Right lobe of liver (tissue), 6 donors: ENCODE results near the gene HES4. TPM values are rescaled to one million over a fixed set of nuclear protein-coding genes. Genes with fewer than 3 reads are reported as not detected.

Experiments
- ATAC-seq, 4 donors: fragments of 200-7000 bp; cut with Tn5 transposase; one replicate each; pipeline ENCODE4 v1.9.1; 2020; ENCODE audit warnings: mild to moderate bottlenecking in 4 of 4, moderate library complexity in 4 of 4
- DNase-seq, 3 donors: peaks; one replicate each; pipeline ENCODE4 v3.0.0-alpha.2; 2020
- H3K27ac ChIP-seq, 3 donors: fragments of 200-600 bp; one replicate each; pipeline ENCODE4 v1.8.0; 2022
- H3K27me3 ChIP-seq, 2 donors: fragments of 200-600 bp; one replicate each; pipeline ENCODE4 v1.8.0; 2022
- H3K36me3 ChIP-seq, 4 donors: fragments of 200-600 bp; sonication (generic) in 1 of 4; one replicate each; pipeline versions ENCODE4 v1.5.1 to v1.8.0; 2017 to 2022; ENCODE audit warnings: control low read depth in 1 of 4
- H3K4me1 ChIP-seq, 4 donors: fragments of 200-600 bp; sonication (generic) in 1 of 4; one replicate each; pipeline versions ENCODE4 v1.5.1 to v1.8.0; 2017 to 2022; ENCODE audit warnings: control low read depth in 1 of 4
- H3K4me3 ChIP-seq, 3 donors: fragments of 200-600 bp; one replicate each; pipeline ENCODE4 v1.8.0; 2022
- H3K9me3 ChIP-seq, 4 donors: fragments of 200-600 bp; sonication (generic) in 1 of 4; one replicate each; pipeline versions ENCODE4 v1.5.1 to v1.8.0; 2017 to 2022; ENCODE audit warnings: control low read depth in 1 of 4
- CTCF ChIP-seq, 4 donors: fragments of 200-600 bp in 3 of 4; fragments of 450-650 bp in 1 of 4; IDR thresholded peaks; one replicate each; pipeline versions ENCODE4 v1.5.1 to v1.8.0; 2016 to 2022; ENCODE audit warnings: antibody characterized with exemption in 4 of 4, mild to moderate bottlenecking in 2 of 4
- POLR2A ChIP-seq: fragments of 450-650 bp; IDR thresholded peaks from one replicate; pipeline ENCODE4 v1.6.1; 2017; ENCODE audit warnings: antibody characterized with exemption, mild to moderate bottlenecking
- WGBS: methylation state at CpG from one replicate; pipeline ENCODE4 v1.1.6; 2018; ENCODE audit warnings: low coverage, low lambda C conversion rate; ENCODE audit not compliant: insufficient coverage; ENCODE audit errors: missing lambda C conversion rate; 5-methylcytosine and 5-hydroxymethylcytosine counted together
- intact Hi-C, 2 donors: fragments of 100-400 bp; cut with DNase I; formaldehyde crosslinking; loops; one replicate each; pipeline versions ENCODE4 v1.11.2 to v1.14.1; 2022
- total RNA-seq, 6 experiments: library from RNA; depleted of rRNA in 2 of 6; stranded (reverse); fragments of >200 nt in 2 of 6; fragmentation: NEBNext Ultra II Directional in 3 of 6; extraction: Animal tissue kit (Norgen Biotek cat#: 25700) in 3 of 6; gene quantifications; one replicate each; pipeline versions ENCODE4 v1.1.0 to v1.2.4, GENCODE V29; 2016 to 2023
- donor health status: DM: no; HTN: yes; CAD: no.
- donor health status: DM: no; HTN: no; CAD: no.
- donor health status: DM: no; HTN: no; CAD: no.
- donor health status: DM: no; HTN: yes; CAD: no.
- donor health status: DM: no; HTN: yes; CAD: no.

HES4 gene
- total RNA-seq, 6 experiments from 2014 or later = 1.6 to 21.5 (median 5.2) TPM

- Histone ChIP-seq H3K9me3 (no peaks in the 10 kb centered on the region), H3K27ac (peak within 1 kb of the TSS; percentile 43 to 83 (median 52)), H3K4me3 (peak within 1 kb of the TSS; percentile 48 to 63 (median 57)), H3K27me3 (peaks cover 0 to 10% of the 10 kb centered on the region in 2 donors), H3K4me1 (peaks cover 0 to 8% (median 2%) of the 10 kb centered on the region in 4 donors), H3K36me3 (no peaks in the 10 kb centered on the region)
- TF ChIP-seq CTCF (IDR thresholded peaks at IDR 0.05) = no peak
- no peak for TF ChIP-seq POLR2A
- intact Hi-C loops = no loop called here
- 0% methylated on average over 3 of the region's 31 CpGs for WGBS
- peak in 1 of 3 donors; percentile 66 for DNase-seq
- peak; percentile 67 to 85 (median 74) for ATAC-seq
Observed at GRCh38 chr1:966135-966703, 33.7 kb downstream of the HES4 start, which contains the start of gene PLEKHN1. Gene PLEKHN1, plus strand, starts transcription at chr1:966482. Its CDS starts 50 bp downstream, at chr1:966532.

DNA sequence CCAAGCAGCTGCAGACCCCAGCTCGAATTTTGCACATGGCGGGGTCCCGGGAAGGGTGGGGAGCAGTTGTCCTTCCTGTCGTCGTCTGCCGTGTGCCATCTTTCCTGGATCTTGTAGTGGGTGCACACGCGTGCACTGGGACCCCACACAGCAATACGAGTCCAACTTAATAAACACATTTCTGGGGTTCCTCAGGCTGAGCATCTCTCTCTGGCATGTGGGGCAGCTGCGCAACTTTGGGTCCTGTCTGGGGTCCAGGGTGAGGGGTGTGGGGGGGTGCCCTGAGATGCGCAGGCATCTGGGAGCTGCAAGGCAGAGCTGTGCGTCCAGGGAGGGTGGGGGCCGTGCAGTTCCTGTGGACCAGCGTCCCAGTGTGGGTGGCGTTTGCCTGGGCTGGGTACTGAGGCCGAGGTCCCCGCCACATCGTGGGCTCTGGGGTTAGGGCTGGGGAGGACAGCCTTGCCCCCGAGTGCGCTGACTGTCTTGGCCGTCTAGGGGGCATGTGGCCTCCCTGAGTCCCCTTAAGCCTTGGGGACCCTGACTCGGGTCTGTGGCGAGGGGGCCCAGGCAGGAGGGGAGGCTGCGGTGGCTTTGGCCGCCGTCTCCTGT is 34.3 kb downstream of the HES4 start:
- H3K27ac ChIP-seq = no peak overlapping the region
- H3K4me3 ChIP-seq = no peak overlapping the region
- no peak for ATAC-seq

GRCh38 chr1:964691-965525 is 35.0 kb downstream of the HES4 start:
- WGBS = 74% methylated on average over 6 of the region's 51 CpGs
- ATAC-seq (no peak), DNase-seq (no peak)

More for the DNA sequence above, 34.3 kb downstream of the HES4 start:
- TF ChIP-seq POLR2A (no peak), CTCF (IDR thresholded peaks at IDR 0.05) (no peak)
- intact Hi-C loops = no loop called here
- no peak for DNase-seq
- Histone ChIP-seq H3K36me3 (no peaks in the 10 kb centered on the region), H3K27me3 (peaks cover 0 to 4% of the 10 kb centered on the region in 2 donors), H3K9me3 (no peaks in the 10 kb centered on the region), H3K4me1 (peaks cover 0 to 8% (median 2%) of the 10 kb centered on the region in 4 donors)
- 100% methylated on average over 2 of the region's 26 CpGs for WGBS

More at GRCh38 chr1:964691-965525, 35.0 kb downstream of the HES4 start:
- H3K9me3 ChIP-seq = no peaks in the 10 kb centered on the region
- intact Hi-C loops = no loop called here
- TF ChIP-seq CTCF (IDR thresholded peaks at IDR 0.05) = no peak
- TF ChIP-seq POLR2A = no peak
- no peaks in the 10 kb centered on the region for H3K27me3 ChIP-seq
- H3K36me3 ChIP-seq = no peaks in the 10 kb centered on the region
- H3K27ac ChIP-seq = no peak overlapping the region
- H3K4me3 ChIP-seq = no peak overlapping the region
- peaks cover 0 to 8% (median 2%) of the 10 kb centered on the region in 4 donors for H3K4me1 ChIP-seq
